GM18520 (cell line): Measurements from ENCODE around the gene PRAMEF1.
"Not testable (repeated sequence)": the region's sequence is repeated elsewhere in the genome, so short reads cannot be mapped to it uniquely, and the experiment has no call there.

Experiments used
- ATAC-seq: cut with Tn5 transposase; IDR thresholded peaks from one replicate; pipeline ENCODE4 v1.9.1; 2021; ENCODE audit not compliant: unreplicated experiment

The PRAMEF1 gene

GRCh38 chr1:12774801-12775345, 16.3 kb upstream of the PRAMEF1 start:
- no peak for ATAC-seq

DNA sequence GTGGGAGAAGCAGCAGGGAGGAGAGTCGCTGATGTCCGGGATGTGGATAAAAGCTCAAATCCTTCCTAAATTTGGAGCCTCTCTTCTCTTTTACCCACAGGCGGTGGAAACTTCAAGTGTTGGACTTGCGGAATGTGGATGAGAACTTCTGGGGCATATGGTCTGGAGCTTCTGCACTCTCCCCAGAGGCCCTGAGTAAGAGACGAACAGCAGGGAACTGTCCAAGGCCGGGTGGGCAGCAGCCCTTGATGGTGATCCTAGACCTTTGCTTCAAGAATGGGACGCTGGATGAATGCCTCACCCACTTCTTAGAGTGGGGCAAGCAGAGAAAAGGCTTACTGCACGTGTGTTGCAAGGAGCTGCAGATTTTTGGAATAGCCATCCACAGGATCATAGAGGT, 15.8 kb upstream of the PRAMEF1 start:
- ATAC-seq: no peak

- no peak for ATAC-seq
These were observed 14.2 kb upstream of the PRAMEF1 start for GRCh38 chr1:12776801-12777557.

DNA sequence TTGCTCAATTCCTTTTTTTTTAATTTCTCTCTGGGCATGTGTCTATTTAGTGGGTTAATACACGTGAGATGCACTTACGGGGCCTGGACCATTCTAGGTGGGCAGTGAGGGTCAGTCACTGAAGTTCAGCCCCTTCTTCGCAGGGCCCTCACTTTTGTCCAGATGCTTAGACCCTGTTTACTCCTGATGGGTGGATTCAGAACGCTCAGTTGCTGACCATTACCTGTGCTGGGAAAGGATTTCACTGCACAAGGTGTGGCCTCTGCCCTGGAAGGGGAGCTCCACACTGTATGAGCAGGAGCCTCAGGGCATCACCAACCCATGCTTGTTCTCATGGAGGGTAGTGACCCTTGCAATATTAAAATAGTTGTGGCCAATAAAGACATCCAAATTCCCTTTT, 13.1 kb upstream of the PRAMEF1 start:
- ATAC-seq: no peak

DNA sequence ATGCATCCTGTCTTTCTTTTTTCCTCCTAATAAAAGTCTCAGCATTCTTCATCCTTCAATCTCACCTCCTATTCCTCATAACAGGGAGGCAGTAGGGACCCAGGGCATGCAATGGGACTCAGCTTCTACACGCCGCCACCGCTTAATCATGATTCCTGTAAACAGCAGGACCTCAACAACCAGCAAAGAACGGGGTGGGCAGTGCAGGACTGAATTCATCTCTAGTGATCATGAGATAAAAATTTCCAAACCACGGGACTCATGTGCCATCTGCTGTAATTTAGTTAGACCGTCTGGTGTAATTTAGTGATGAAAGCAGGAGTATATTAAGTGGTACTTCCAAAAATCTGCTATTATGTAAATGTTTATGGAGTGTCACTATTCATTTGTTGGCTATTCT, 12.3 kb upstream of the PRAMEF1 start:
- no peak for ATAC-seq

DNA sequence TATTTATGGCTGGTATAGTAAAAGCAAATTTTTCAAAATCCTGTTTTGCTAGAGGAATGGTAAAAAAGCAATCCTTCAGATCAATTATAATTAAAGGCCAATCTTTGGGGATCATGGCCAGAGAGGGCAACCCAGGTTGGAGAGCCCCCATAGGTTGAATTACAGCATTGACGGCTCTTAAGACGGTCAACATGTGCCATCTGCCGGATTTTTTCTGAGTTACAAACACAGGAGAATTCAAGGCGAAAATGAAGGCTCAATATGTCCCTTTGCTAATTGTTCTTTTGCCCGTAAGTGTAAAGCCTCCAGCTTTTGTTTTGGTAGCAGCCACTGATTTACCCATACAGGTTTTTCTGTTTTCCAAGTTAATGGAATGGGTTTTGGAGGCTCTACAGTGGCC, 9.7 kb upstream of the PRAMEF1 start:
- ATAC-seq: not testable (repeated sequence)

DNA sequence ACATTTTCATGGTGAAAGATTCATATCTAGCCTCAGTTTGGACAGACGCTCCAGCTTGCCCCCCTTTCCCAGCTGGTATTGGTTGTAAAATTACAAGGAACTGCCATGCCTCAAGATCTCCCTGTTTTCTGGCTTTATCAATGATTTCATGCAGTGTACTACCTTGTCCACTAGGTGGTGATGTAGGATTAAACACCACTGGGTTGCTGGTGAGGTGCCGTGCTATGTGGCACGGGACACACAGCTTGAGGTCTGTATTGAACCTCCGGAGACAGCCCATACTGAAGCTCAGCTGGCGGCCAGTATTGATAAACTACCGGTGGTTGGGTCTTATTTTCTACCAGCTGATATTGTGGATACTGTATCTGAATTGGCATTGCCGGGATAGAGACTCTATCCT, 7.4 kb upstream of the PRAMEF1 start:
- not testable (repeated sequence) for ATAC-seq

- ATAC-seq: not testable (repeated sequence)
These were observed 6.5 kb upstream of the PRAMEF1 start for GRCh38 chr1:12784729-12785128.

DNA sequence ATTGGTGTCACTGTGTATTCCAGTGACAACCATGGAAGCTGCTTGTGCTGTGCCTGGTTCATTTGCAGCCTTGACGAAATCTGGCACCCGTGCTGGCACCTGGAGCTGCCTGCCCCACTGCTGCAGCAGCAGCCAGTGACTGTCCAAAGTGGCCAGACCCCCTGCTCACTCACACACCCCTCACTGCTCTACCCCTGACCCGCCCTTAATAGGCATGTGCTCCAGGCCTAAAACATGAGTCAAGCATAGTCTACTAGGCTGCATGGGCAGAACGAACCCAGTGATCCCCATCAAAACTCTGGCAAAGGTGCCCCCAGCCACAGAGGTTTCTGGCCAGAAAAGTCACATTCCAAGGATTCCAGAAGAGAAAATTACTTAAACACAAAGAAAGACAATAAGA, 7.7 kb downstream of the PRAMEF1 start:
- no peak for ATAC-seq

- no peak for ATAC-seq
These were observed 8.5 kb downstream of the PRAMEF1 start for GRCh38 chr1:12799730-12800129.

- no peak for ATAC-seq
These were observed 18.7 kb downstream of the PRAMEF1 start for GRCh38 chr1:12809933-12810332.

DNA sequence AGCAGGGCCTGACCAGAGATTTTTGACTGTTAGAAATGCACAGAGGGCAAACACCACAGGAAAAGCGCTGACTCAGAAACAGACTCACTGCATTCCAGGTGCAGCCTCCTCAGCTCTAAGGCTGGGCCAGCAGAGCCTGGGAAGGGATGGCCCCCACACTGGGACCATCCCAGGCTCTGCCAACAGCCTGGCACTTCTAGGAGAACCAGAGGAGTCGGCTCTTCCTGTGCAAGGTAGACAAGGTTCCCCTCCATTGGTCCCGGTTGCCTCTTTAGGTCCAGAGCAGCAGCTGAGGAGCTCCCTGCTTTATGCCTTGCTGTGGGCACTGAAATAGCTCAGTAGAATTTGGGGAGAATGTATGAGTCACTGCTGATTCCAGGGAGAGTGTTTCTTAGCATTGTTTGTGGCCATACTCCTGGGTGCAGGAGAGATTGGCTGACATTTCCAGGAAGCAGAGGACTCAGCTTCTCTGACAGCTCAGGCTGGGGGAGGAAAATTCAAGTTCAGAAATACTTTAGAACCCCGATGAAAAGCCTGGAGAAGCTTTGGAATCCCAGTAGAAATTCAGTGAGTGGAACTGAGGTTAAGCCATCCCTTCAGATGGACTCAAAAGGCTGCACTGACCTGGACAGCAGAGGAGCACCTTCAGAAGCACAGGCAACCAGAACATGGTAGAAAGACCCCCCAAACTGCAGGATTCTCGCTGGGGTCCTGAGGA, 19.7 kb downstream of the PRAMEF1 start:
- no peak for ATAC-seq

GRCh38 chr1:12811409-12811784, 20.2 kb downstream of the PRAMEF1 start:
- ATAC-seq: no peak

DNA sequence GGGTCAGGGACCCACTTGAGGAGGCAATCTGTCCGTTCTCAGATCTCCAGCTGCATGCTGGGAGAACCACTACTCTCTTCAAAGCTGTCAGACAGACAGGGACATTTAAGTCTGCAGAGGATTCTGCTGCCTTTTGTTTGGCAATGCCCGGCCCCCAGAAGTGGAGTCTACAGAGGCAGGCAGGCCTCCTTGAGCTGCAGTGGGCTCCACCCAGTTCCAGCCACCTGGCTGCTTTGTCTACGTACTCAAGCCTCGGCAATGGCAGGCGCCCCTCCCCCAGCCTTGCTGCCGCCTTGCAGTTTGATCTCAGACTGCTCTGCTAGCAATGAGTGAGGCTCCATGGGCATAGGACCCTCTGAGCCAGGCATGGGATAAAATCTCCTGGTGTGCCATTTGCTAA, 27.9 kb downstream of the PRAMEF1 start:
- not testable (repeated sequence) for ATAC-seq

GRCh38 chr1:12831310-12831709, 40.1 kb downstream of the PRAMEF1 start, which contains the start of gene PRAMEF11:
PRAMEF11 (minus strand) TSS chr1:12831410; CDS start chr1:12828789, 2,621 bp downstream.
- ATAC-seq: not testable (repeated sequence)

GRCh38 chr1:12833251-12833650, 42.1 kb downstream of the PRAMEF1 start:
- ATAC-seq: not testable (repeated sequence)
